K562 (cell line): Measurements from ENCODE around the gene MAN2A1. TPM values are rescaled to one million over a fixed set of nuclear protein-coding genes. Genes with fewer than 3 reads are reported as not detected.

Experiments used
- ARID2 ChIP-seq: fragments of 450-650 bp; IDR thresholded peaks from 2 replicates; pipeline ENCODE4 v1.6.1; 2017; ENCODE audit warnings: antibody characterized with exemption, mild to moderate bottlenecking
- ARNT ChIP-seq, 2 experiments: fragments of 450-650 bp; IDR thresholded peaks; 2 replicates each; pipeline ENCODE4 v1.6.1; 2016; ENCODE audit warnings: mild to moderate bottlenecking in 1 of 2
- BACH1 ChIP-seq: fragments of 200-800 bp; sonication (Bioruptor generic); IDR thresholded peaks from 2 replicates; pipeline ENCODE4 v1.6.1; 2016; ENCODE audit warnings: missing genetic modification characterization, missing compliant biosample characterization
- E4F1 ChIP-seq: fragments of 250-450 bp; sonication (Bioruptor Pico); IDR thresholded peaks from 2 replicates; pipeline ENCODE4 v1.5.0; 2021; ENCODE audit warnings: mild to moderate bottlenecking, borderline replicate concordance
- EP400 ChIP-seq: fragments of 450-650 bp; IDR thresholded peaks from 2 replicates; pipeline ENCODE4 v1.6.1; 2017; ENCODE audit warnings: antibody characterized with exemption, mild to moderate bottlenecking, moderate library complexity
- ESRRB ChIP-seq: fragments of 250-450 bp; sonication (Bioruptor Pico); IDR thresholded peaks from 2 replicates; pipeline ENCODE4 v1.5.0; 2020; ENCODE audit warnings: mild to moderate bottlenecking, moderate library complexity, borderline replicate concordance
- FOXM1 ChIP-seq, 2 experiments: fragments of 450-650 bp in 1 of 2; sonication (generic) in 1 of 2; formaldehyde crosslinking in 1 of 2; IDR thresholded peaks; 2 replicates each; pipeline versions ENCODE4 v1.6.1 to v1.9.0; 2017 to 2022; ENCODE audit warnings: low read depth in 2 of 2, mild to moderate bottlenecking in 2 of 2, missing genetic modification reagents in 1 of 2, moderate library complexity in 1 of 2
- GTF2E2 ChIP-seq: fragments of 200-800 bp; sonication (Bioruptor generic); IDR thresholded peaks from 2 replicates; pipeline ENCODE4 v1.6.1; 2016; ENCODE audit warnings: missing genetic modification characterization, missing compliant biosample characterization
- MCM5 ChIP-seq: fragments of 450-650 bp; IDR thresholded peaks from 2 replicates; pipeline ENCODE4 v1.6.1; 2016; ENCODE audit warnings: low read depth
- MITF ChIP-seq: IDR thresholded peaks from 2 replicates; pipeline ENCODE4 v1.6.1; 2014; ENCODE audit warnings: antibody characterized with exemption
- MNT ChIP-seq, 2 experiments: fragments of 450-650 bp; conservative IDR thresholded peaks; 2 replicates each; pipeline ENCODE4 v1.6.1; 2017; ENCODE audit warnings: mild to moderate bottlenecking in 2 of 2, moderate library complexity in 2 of 2
- MTA1 ChIP-seq: fragments of 450-650 bp; IDR thresholded peaks from 2 replicates; pipeline ENCODE4 v1.6.1; 2017; ENCODE audit warnings: borderline replicate concordance
- PHF8 ChIP-seq: fragments of 200-600 bp; sonication (generic); IDR thresholded peaks from 2 replicates; pipeline ENCODE4 v1.6.1; 2012; ENCODE audit warnings: mixed run types, mild to moderate bottlenecking, inconsistent platforms, low read length, moderate library complexity, borderline replicate concordance
- POLR2B ChIP-seq: fragments of 450-650 bp; IDR thresholded peaks from 2 replicates; pipeline ENCODE4 v1.6.1; 2018; ENCODE audit warnings: low read depth; ENCODE audit not compliant: partially characterized antibody
- SMAD2 ChIP-seq: fragments of 150-350 bp; IDR thresholded peaks from 2 replicates; pipeline ENCODE4 v1.6.1; 2014; ENCODE audit warnings: low read depth, mild to moderate bottlenecking, low read length
- TEAD4 ChIP-seq, 2 experiments: sonication (generic) in 1 of 2; formaldehyde crosslinking in 1 of 2; IDR thresholded peaks; 2 replicates each; pipeline versions ENCODE4 v1.6.1 to v1.8.0; 2012 to 2022; ENCODE audit warnings: borderline replicate concordance in 1 of 2, inconsistent platforms in 1 of 2, low read length in 1 of 2, mild to moderate bottlenecking in 1 of 2, missing genetic modification reagents in 1 of 2
- TFAM ChIP-seq: fragments of 250-450 bp; sonication (Bioruptor Pico); conservative IDR thresholded peaks from 2 replicates; pipeline ENCODE4 v1.5.0; 2021; ENCODE audit warnings: mild to moderate bottlenecking, moderate library complexity
- THAP7 ChIP-seq: fragments of 250-450 bp; sonication (Bioruptor Pico); IDR thresholded peaks from 2 replicates; pipeline ENCODE4 v1.5.0; 2021
- THRB ChIP-seq: fragments of 450-650 bp; formaldehyde crosslinking; conservative IDR thresholded peaks from 2 replicates; pipeline ENCODE4 v1.4.0; 2022; ENCODE audit warnings: mild to moderate bottlenecking, missing genetic modification characterization
- USF2 ChIP-seq: sonication (generic); formaldehyde crosslinking; IDR thresholded peaks from 2 replicates; pipeline ENCODE4 v1.5.0; 2020; ENCODE audit warnings: missing genetic modification reagents
- polyA plus RNA-seq, 8 experiments: library from polyadenylated mRNA; depleted of rRNA in 4 of 8; stranded (reverse) in 5 of 8; unstranded in 3 of 8; fragments of >200 nt; fragmentation: Nextera tagmentation in 2 of 8; fragmentation: Illumina TruSeq in 1 of 8; extraction: Ambion mirVana in 2 of 8; extraction: Trizol in 1 of 8; gene quantifications; 2 replicates each; pipeline versions ENCODE4 v1.2.1 to v1.2.3, GENCODE V29; 2011 to 2014; ENCODE audit warnings: inconsistent platforms in 1 of 8, missing spikeins in 1 of 8
- total RNA-seq, 7 experiments: library from RNA; depleted of rRNA in 6 of 7; stranded (reverse); fragments of >200 nt in 6 of 7; fragmentation: Illumina TruSeq in 2 of 7; extraction: Trizol in 2 of 7; gene quantifications; 2 replicates each; pipeline versions ENCODE4 v1.2.1 to v1.2.3, GENCODE V29; 2011 to 2021; ENCODE audit warnings: low replicate concordance in 1 of 7

The MAN2A1 gene
- total and polyA plus RNA-seq, 9 of the 15 experiments (the other 6 are each of a cell fraction or from before 2014, with no cell fraction given) = 5.2 to 32.0 (median 19.8) TPM

- TF ChIP-seq MITF = peak; percentile 26; the same call in 1 of the 2 replicates
- TF ChIP-seq POLR2B = no peak
- TF ChIP-seq TFAM (CRISPR knock-in tag) = no peak
- peak; percentile 77 for TF ChIP-seq TEAD4 (IDR thresholded peaks at IDR 0.05; ENCODE audit: low read length)
- TF ChIP-seq TEAD4 (CRISPR knock-in tag; IDR thresholded peaks at IDR 0.05; ENCODE audit: borderline replicate concordance) = no peak
- TF ChIP-seq ESRRB (CRISPR knock-in tag) = no peak
- no peak for TF ChIP-seq ARID2
- no peak for TF ChIP-seq PHF8
- TF ChIP-seq SMAD2 = no peak
- TF ChIP-seq MTA1 = no peak
- TF ChIP-seq GTF2E2 (tag) = no peak
- no peak for TF ChIP-seq USF2 (CRISPR knock-in tag)
- no peak for TF ChIP-seq E4F1
- no peak for TF ChIP-seq THRB
- peak; percentile 83 for TF ChIP-seq FOXM1 (IDR thresholded peaks at IDR 0.05; ENCODE audit: low read depth)
- TF ChIP-seq FOXM1 (CRISPR knock-in tag; IDR thresholded peaks at IDR 0.05; ENCODE audit: low read depth) = no peak; the same call in 1 of the 2 replicates
- TF ChIP-seq THAP7 (CRISPR knock-in tag) = no peak
- 0 out of 4 replicates have a peak, but pooled peaks of 1 of the 2 experiments have one; percentile 25 for TF ChIP-seq MNT (conservative IDR thresholded peaks at IDR 0.05)
- no peak for TF ChIP-seq EP400
- TF ChIP-seq ARNT (IDR thresholded peaks at IDR 0.05) = 0 out of 4 replicates have a peak, but pooled peaks of 1 of the 2 experiments have one; percentile 31
- TF ChIP-seq MCM5 = no peak
- peak; percentile 47; the same call in 1 of the 2 replicates for TF ChIP-seq BACH1
These were observed 32.9 kb upstream of the MAN2A1 start (continued) for GRCh38 chr5:109656829-109657228.
